Lung (tissue), 12 donors: ENCODE data around the gene CLASP1. TPM values are rescaled to one million over a fixed set of nuclear protein-coding genes. Genes with fewer than 3 reads are reported as not detected.
"Not testable (repeated sequence)": the region's sequence is repeated elsewhere in the genome, so short reads cannot be mapped to it uniquely, and the experiment has no call there.

Experiments used
- ATAC-seq: fragments of 200-7000 bp; cut with Tn5 transposase; one replicate; pipeline ENCODE4 v1.9.1; 2020; ENCODE audit warnings: moderate number of reproducible peaks; ENCODE audit not compliant: insufficient read depth, low FRiP score
- DNase-seq, 3 donors: peaks; one replicate each; pipeline ENCODE4 v3.0.0-alpha.2; 2013 to 2017
- H3K27ac ChIP-seq, 2 donors: one replicate each; pipeline ENCODE4 v1.5.1; 2013; ENCODE audit warnings: mild to moderate bottlenecking in 2 of 2, moderate library complexity in 2 of 2, control low read depth in 1 of 2, inconsistent platforms in 1 of 2, low read depth in 1 of 2, low read length in 1 of 2
- H3K27me3 ChIP-seq, 3 donors: one replicate each; pipeline ENCODE4 v1.5.1; 2013; ENCODE audit warnings: low read length in 2 of 3; ENCODE audit not compliant: control insufficient read depth in 3 of 3, insufficient read depth in 3 of 3
- H3K36me3 ChIP-seq, 4 donors: one replicate each; pipeline ENCODE4 v1.5.1; 2013; ENCODE audit warnings: low read length in 4 of 4, mild to moderate bottlenecking in 1 of 4, moderate library complexity in 1 of 4; ENCODE audit not compliant: control insufficient read depth in 4 of 4, insufficient read depth in 4 of 4
- H3K4me1 ChIP-seq, 5 donors: one replicate each; pipeline ENCODE4 v1.5.1; 2013; ENCODE audit warnings: low read length in 5 of 5, mild to moderate bottlenecking in 2 of 5, moderate library complexity in 1 of 5; ENCODE audit not compliant: control insufficient read depth in 5 of 5, insufficient read depth in 5 of 5
- H3K4me3 ChIP-seq: one replicate; pipeline ENCODE4 v1.5.1; 2013; ENCODE audit warnings: mild to moderate bottlenecking, control low read depth, moderate library complexity
- H3K9ac ChIP-seq, 2 donors: one replicate each; pipeline ENCODE4 v1.5.1; 2013; ENCODE audit warnings: low read length in 2 of 2, control low read depth in 1 of 2; ENCODE audit not compliant: insufficient read depth in 1 of 2
- H3K9me3 ChIP-seq, 4 donors: one replicate each; pipeline ENCODE4 v1.5.1; 2013; ENCODE audit warnings: low read length in 3 of 4, mild to moderate bottlenecking in 1 of 4, moderate library complexity in 1 of 4; ENCODE audit not compliant: control insufficient read depth in 4 of 4, insufficient read depth in 3 of 4
- WGBS, 2 donors: extraction: QIAGEN DNeasy Blood & Tissue Kit; methylation state at CpG; one replicate each; pipeline ENCODE4 v1.1.7; 2013; 5-methylcytosine and 5-hydroxymethylcytosine counted together
- polyA plus RNA-seq, 2 donors: library from polyadenylated mRNA; stranded (reverse); fragments of 200-250 nt; gene quantifications; one replicate each; pipeline ENCODE4 v1.2.1, GENCODE V29; 2013
- total RNA-seq, 2 donors: library from RNA; depleted of rRNA in 1 of 2; stranded (reverse); fragments of >200 nt in 1 of 2; gene quantifications; one replicate each; pipeline ENCODE4 v1.2.1, GENCODE V29; 2014 to 2021
- TF ChIP-seq, protein P1 (sequence below): IDR thresholded peaks from 2 replicates; pipeline ENCODE4 v1.5.1; 2012; ENCODE audit warnings: mild to moderate bottlenecking; ENCODE audit errors: control extremely low read depth, extremely low read depth
- donor health status: control.
- donor health status: control.
- donor health status: Bipolar disorder and iron deficiency.
- donor health status: healthy.
- donor health status: DM: yes; HTN: yes; CAD: no.

The CLASP1 gene
- total and polyA plus RNA-seq, 4 donors, result 7.4 to 128 (median 30.6) TPM

DNA sequence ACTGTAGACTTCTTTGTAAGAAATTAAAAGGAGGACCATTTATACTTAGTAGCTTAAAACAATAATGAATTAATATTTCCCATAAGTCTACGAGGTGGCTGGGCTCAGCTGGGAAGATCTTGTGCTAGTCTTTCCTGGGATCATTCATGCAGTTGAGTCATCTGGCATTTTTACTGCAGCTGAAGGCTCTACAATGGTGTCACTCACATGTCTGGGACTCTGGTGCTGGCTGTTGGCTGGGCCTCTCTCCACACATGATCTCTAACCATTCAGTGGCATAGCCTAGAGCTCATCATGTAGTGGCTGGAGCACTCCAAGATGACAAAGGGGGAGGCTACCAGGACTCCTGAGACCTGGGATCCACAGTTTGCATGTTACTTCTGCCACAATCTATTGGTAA lies 35.5 kb downstream of the CLASP1 start:
- TF ChIP-seq, protein P1, sequence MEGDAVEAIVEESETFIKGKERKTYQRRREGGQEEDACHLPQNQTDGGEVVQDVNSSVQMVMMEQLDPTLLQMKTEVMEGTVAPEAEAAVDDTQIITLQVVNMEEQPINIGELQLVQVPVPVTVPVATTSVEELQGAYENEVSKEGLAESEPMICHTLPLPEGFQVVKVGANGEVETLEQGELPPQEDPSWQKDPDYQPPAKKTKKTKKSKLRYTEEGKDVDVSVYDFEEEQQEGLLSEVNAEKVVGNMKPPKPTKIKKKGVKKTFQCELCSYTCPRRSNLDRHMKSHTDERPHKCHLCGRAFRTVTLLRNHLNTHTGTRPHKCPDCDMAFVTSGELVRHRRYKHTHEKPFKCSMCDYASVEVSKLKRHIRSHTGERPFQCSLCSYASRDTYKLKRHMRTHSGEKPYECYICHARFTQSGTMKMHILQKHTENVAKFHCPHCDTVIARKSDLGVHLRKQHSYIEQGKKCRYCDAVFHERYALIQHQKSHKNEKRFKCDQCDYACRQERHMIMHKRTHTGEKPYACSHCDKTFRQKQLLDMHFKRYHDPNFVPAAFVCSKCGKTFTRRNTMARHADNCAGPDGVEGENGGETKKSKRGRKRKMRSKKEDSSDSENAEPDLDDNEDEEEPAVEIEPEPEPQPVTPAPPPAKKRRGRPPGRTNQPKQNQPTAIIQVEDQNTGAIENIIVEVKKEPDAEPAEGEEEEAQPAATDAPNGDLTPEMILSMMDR, result no peak
- ATAC-seq, result no peak
- Histone ChIP-seq H3K27me3 (no peaks in the 10 kb centered on the region), H3K4me1 (peaks cover 6 to 22% (median 16%) of the 10 kb centered on the region in 5 donors), H3K36me3 (peaks cover 0 to 8% (median 2%) of the 10 kb centered on the region in 4 donors), H3K27ac (no peak overlapping the region), H3K9ac (no peak overlapping the region), H3K9me3 (no peaks in the 10 kb centered on the region), H3K4me3 (no peak overlapping the region)
- DNase-seq, result no peak
- 85 to 91% methylated on average over 1 of the region's 1 CpG for WGBS, 2 donors

DNA sequence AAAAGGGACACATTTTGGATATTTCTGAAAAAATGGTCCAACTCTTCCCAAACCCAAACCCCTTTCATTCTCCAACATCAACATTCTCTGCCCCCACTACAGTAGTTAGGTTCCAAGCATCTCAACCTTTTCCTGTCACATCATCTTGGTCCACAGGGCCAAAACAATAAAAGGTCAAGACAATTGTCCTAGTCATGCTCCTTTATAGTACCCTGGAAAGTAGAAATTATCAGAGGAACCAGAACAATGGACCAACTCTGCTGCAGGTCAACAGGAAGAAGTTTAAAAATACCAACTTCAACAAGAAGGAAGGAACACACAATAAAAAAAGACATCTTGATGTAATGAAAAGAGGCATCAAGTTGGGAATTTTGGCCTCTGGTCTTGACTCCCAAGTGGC lies 36.1 kb downstream of the CLASP1 start:
- no peak overlapping the region for H3K4me3 ChIP-seq
- ATAC-seq (no peak), DNase-seq (no peak)
- H3K9ac ChIP-seq, result no peak overlapping the region
- no peak overlapping the region for H3K27ac ChIP-seq
- peaks cover 0 to 8% (median 2%) of the 10 kb centered on the region in 4 donors for H3K36me3 ChIP-seq
- no peaks in the 10 kb centered on the region for H3K27me3 ChIP-seq
- peaks cover 8 to 20% (median 13%) of the 10 kb centered on the region in 5 donors for H3K4me1 ChIP-seq
- peaks cover 0 to 2% (median 0%) of the 10 kb centered on the region in 4 donors for H3K9me3 ChIP-seq
- TF ChIP-seq, protein P1, result no peak

DNA sequence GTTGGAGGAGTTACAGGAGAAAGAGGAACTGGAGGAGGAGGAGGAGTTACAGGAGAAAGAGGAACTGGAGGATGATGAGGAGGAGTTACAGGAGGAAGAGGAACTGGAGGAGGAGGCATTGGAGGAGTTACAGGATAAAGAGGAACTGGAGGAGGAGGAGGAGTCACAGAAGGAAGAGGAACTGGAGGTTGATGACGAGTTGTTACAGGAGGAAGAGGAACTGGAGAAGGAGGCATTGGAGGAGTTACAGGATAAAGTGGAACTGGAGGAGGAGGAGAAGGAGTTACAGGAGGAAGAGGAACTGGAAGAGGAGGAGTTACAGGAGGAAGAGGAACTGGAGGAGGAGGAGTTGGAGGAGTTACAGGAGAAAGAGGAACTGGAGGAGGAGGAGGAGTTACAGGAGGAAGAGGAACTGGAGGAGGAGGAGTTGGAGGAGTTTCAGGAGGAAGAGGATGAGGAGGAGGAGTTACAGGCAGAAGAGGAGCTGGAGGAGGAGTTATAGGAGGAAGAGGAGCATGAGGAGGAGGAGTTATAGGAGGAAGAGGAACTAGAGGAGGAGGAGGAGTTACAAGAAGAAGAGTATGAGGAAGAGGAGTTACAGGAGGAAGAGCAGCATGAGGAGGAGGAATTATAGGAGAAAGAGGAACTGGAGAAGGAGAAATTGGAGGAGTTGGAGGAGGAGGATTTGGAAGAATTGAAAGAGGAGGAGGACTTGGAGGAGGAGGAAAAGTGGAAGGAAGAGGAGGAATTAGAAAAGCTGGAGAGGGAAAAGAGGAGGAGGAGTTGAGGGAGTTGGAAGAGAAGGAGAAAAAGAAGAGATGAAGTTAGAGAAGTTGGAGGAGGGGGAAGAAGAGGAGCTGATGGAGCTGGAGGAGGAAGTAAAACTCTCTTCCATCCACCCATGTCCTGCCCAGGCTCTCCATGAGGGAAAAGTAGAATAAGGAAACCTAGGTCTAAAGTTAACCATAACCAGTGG lies 37.2 kb downstream of the CLASP1 start:
- ATAC-seq (no peak), DNase-seq (no peak)
- peaks cover 0 to 2% (median 0%) of the 10 kb centered on the region in 4 donors for H3K9me3 ChIP-seq
- H3K4me1 ChIP-seq, result peaks cover 2 to 18% (median 6%) of the 10 kb centered on the region in 5 donors
- H3K9ac ChIP-seq, result no peak overlapping the region
- WGBS, 2 donors, result 18 to 65% methylated on average over 1 of the region's 1 CpG
- no peak overlapping the region for H3K4me3 ChIP-seq
- H3K27ac ChIP-seq, result no peak overlapping the region
- H3K27me3 ChIP-seq, result no peaks in the 10 kb centered on the region
- TF ChIP-seq, protein P1, result no peak
- H3K36me3 ChIP-seq, result peaks cover 0 to 8% (median 2%) of the 10 kb centered on the region in 4 donors

DNA sequence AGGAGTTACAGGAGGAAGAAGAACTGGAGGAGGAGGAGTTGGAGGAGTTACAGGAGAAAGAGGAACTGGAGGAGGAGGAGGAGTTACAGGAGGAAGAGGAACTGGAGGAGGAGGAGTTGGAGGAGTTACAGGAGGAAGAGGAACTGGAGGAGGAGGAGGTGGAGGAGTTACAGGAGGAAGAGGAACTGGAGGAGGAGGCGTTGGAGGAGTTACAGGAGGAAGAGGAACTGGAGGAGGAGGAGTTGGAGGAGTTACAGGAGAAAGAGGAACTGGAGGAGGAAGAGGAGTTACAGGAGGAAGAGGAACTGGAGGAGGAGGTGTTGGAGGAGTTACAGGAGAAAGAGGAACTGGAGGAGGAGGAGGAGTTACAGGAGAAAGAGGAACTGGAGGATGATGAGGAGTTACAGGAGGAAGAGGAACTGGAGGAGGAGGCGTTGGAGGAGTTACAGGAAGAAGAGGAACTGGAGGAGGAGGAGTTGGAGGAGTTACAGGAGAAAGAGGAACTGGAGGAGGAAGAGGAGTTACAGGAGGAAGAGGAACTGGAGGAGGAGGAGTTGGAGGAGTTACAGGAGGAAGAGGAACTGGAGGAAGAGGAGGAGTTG lies 38.1 kb downstream of the CLASP1 start:
- not testable (repeated sequence) for DNase-seq, H3K27me3 ChIP-seq, ATAC-seq, H3K9me3 ChIP-seq, H3K9ac ChIP-seq, H3K27ac ChIP-seq, H3K4me3 ChIP-seq, H3K36me3 ChIP-seq
- WGBS, 2 donors, result 43 to 84% methylated on average over 2 of the region's 2 CpGs
- H3K4me1 ChIP-seq, result peaks cover 0 to 22% (median 0%) of the 10 kb centered on the region in 5 donors

DNA sequence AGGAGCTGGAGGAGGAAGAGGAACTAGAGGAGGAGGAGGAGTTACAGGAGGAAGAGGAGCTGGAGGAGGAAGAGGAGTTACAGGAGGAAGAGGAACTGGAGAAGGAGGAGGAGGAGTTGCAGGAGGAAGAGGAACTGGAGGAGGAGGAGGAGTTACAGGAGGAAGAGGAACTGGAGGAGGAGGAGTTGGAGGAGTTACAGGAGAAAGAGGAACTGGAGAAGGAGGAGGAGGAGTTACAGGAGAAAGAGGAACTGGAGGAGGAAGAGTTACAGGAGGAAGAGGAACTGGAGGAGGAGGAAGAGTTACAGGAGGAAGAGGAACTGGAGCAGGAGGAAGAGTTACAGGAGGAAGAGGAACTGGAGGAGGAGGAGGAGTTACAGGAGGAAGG lies 38.8 kb downstream of the CLASP1 start:
- not testable (repeated sequence) for ATAC-seq, H3K27me3 ChIP-seq, H3K4me3 ChIP-seq, DNase-seq, H3K9ac ChIP-seq, H3K36me3 ChIP-seq, H3K27ac ChIP-seq, H3K9me3 ChIP-seq
- H3K4me1 ChIP-seq, result peaks cover 0 to 27% (median 0%) of the 10 kb centered on the region in 5 donors
